ENCODE results near the gene TAF1. TPM values are rescaled to one million over a fixed set of nuclear protein-coding genes. Genes with fewer than 3 reads are reported as not detected.
A peak's percentile ranks its signal among the peaks of the same experiment; 100 is the strongest.
"Not testable (repeated sequence)": the region's sequence is repeated elsewhere in the genome, so short reads cannot be mapped to it uniquely, and the experiment has no call there.

The TAF1 gene
- total RNA-seq, 1 donor from 2014 or later = 44.2 TPM

- no peak for DNase-seq (ENCODE audit: low spot score)
These were observed 73.3 kb downstream of the TAF1 start for GRCh38 chrX:71439420-71439819.

DNA sequence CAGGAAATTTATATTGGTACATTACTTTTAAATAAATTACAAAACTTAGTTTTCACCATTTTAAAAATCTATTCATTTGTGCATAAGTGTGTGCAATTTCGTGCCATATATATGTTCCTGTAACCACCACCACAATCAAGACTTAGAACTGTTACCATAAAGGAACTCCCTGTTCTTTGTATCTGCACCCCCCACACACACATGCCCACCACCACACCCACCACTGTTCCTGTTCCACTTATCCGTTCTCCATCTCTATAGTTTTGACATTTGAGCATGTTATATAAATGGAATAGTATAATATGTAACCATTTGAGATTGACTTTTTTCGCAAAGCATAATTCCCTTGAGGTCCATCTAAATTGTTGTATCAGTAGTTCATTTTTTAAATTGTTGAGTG is 73.7 kb downstream of the TAF1 start:
- no peak for DNase-seq (ENCODE audit: low spot score)

- no peak for DNase-seq (ENCODE audit: low spot score)
These were observed 74.2 kb downstream of the TAF1 start for GRCh38 chrX:71440401-71440800.

DNA sequence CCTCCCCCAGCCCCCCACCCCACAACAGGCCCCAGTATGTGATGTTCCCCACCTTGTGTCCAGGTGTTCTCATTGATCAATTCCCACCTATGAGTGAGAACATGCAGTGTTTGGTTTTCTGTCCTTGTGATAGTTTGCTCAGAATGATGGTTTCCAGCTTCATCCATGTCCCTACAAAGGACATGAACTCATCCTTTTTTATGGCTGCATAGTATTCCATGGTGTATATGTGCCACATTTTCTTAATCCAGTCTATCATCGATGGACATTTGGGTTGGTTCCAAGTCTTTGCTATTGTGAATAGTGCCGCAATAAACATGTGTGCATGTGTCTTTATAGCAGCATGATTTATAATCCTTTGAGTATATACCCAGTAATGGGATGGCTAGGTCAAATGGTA is 75.7 kb downstream of the TAF1 start:
- not testable (repeated sequence) for DNase-seq (ENCODE audit: low spot score)

DNA sequence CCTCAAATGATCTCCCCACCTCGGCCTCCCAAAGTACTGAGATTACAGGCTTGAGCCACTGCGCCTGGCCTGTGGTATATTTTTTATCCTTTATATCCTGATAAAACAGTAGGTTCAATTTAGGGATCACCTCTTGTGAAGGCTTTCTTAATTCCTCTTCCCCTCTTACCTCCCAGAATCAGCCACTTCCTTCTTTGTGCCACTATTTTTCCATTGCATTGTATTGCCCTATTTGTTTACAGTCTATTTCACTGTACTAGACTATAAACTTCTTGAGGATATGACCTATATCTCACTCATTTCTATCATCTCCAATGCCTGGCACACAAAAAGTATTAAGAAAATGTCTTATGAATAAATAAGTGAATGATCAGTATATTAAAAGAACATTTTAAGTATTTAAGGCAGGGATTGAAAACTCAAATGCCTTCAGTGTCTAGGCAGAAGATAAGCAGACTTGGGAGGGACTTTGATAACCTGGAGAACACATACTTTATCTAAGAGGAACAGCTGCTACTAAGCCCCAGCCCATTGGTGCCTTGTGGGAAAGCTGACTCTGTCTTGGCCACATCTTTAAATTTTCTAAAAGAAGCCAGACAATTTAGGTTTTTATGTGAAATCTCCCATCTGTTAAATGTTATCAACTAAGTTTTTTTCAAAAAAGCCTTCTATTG is 84.4 kb downstream of the TAF1 start:
- DNase-seq (ENCODE audit: low spot score) = no peak

GRCh38 chrX:71451518-71451917 is 85.4 kb downstream of the TAF1 start:
- DNase-seq (ENCODE audit: low spot score) = not testable (repeated sequence)

- no peak for DNase-seq (ENCODE audit: low spot score)
These were observed 86.9 kb downstream of the TAF1 start for GRCh38 chrX:71453056-71453455.

DNA sequence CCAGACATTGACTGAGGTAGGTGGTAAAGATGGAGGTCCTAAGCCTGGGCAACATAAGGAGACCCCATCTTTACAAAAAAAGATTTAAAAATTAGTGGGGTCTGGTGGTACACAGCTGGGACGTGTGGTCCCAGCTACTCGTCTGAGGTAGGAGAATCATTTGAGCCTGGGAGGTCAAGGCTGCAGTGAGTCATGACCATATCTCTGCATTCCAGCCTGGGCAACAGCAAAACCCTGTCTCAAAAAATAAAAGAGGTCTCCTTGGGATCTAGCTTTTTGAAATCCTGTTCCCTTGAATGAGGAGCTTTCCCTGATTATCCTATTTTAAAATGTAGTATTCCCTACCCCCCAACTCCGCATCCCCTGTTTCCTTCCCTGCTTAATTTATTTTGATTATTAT is 88.1 kb downstream of the TAF1 start:
- DNase-seq (ENCODE audit: low spot score) = no peak

- DNase-seq (ENCODE audit: low spot score) = no peak
These were observed 92.7 kb downstream of the TAF1 start for GRCh38 chrX:71458866-71459265.

DNA sequence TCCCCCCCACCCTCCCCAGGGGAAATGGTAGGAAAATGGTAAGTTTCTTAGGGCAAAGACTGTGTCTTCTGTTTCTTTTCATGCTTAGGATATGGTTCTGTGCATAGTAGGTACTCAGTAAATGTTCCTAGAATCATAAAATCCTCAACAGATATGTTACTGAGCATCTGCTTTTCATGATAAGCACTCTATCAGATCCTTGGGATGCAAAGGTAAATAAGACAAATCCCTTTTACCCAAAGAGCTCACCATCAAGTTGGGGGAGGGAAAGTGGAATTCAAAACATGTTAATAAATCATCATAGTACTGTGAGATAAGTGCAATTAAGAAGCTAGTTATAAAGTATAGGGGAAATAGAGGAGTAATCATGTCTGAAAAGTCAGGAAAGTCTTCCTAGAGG is 98.8 kb downstream of the TAF1 start:
- DNase-seq (ENCODE audit: low spot score) = no peak

- no peak for DNase-seq (ENCODE audit: low spot score)
These were observed 100.9 kb downstream of the TAF1 start for GRCh38 chrX:71466979-71467523.

DNA sequence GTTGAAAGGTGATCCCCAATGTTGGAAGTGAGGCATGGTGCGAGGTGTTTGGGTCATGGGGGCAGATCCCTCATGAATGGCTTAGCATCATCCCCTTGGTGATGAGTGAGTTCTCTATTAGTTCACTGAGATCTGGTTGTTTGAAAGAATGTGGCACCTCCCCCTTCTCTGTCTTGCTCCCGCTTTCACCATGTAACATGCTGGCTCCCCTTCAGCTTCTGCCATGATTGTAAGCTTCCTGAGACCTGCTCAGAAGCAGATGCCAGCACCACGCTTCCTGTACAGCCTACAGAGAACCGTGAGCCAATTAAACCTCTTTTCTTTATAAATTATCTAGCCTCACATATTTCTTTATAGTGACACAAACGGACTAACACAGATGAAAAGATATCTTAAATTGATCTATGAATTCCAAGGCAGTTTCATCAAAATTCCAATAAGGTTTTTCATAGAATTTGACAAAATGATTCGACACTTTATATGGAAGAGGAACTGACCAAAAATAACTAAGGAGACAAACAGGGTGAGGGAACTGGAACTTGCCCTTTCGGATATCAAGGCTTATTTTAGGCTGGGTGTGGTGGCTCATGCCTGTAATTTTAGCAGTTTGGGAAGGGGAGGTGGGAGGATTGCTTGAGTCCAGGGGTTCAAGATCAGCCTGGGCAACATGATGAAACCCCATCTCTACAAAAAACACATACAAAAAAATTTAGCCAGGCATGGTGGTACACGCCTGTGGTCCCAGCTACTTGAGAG is 109.8 kb downstream of the TAF1 start:
- no peak for DNase-seq (ENCODE audit: low spot score)

DNA sequence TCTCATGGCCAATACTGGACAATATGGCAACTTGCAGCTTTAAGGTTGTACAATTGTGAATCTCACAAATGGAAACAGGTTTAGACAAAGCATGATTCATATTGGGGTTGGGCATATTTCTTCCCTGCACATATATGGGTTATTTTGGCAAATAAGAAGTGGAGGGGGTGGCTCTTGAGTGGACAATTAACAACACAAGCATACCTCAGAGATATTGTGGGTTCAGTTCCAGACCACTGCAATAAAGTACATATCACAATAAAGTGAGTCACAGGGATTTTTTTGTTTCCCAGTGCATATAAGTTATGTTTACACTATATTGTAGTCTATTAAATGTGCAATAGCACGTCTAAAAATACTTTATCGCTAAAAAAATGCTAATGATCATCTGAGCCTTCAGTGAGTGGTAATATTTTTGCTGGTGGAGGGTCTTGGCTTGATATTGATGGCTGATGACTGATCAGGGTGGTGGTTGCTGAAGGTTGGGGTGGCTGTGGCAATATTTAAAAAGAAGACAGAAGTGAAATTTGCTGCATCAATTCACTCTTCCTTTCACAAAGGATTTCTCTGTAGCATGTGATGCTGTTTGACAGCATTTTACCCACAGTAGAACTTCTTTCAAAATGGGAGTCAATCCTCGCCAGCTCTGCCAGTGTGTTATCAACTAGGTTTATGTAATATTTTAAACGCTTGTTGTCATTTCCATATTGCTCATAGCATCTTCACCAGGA is 116.2 kb downstream of the TAF1 start:
- no peak for DNase-seq (ENCODE audit: low spot score)

GRCh38 chrX:71487814-71488213 is 121.7 kb downstream of the TAF1 start:
- DNase-seq (ENCODE audit: low spot score) = no peak

- DNase-seq (ENCODE audit: low spot score) = no peak
These were observed 123.4 kb downstream of the TAF1 start for GRCh38 chrX:71489540-71489939.

GRCh38 chrX:71492231-71493065 is 126.3 kb downstream of the TAF1 start:
- DNase-seq (ENCODE audit: low spot score) = peak; percentile 15

DNA sequence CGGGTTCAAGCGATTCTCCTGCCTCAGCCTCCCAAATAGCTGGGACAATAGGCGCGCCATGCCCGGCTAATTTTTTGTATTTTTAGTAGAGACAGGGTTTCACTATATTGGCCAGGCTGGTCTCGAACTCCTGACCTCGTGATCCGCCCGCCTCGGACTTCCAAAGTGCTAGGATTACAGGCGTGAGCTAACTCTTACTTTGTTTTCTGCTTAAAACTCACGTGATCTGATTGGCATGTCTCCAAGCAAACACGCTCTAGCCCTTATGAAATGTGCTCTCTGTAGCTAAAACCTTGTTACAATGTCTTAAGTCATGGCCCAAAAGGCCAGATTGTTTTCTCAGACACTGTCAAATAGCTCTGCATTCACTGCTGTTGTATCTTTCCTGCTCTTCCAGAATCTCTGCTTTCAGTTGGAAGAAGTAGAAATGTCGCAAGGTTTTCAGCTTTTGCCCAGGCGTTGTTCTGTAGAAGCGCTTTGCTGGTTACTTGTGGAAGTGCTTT is 127.0 kb downstream of the TAF1 start:
- peak; percentile 22 for DNase-seq (ENCODE audit: low spot score)

- DNase-seq (ENCODE audit: low spot score) = not testable (repeated sequence)
These were observed 129.8 kb downstream of the TAF1 start for GRCh38 chrX:71495979-71496378.

DNA sequence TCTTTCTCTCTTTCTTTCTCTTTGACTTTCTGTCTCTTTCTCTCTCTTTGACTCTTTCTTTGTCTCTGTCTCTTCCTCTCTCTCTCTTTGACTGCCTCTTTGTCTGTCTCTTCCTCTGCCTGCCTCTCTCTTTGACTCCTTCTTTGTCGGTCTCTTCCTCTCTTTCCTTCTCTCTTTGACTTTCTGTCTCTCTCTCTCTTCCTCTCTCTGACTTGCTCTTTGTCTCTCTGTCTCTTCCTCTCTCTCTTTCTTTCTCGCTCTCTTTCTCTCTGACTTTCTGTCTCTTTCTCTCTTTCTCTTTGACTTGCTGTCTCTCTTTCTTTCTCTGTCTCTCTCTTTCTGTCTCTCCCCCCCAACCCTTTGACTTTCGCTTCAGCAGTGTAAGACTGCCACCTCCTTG is 130.3 kb downstream of the TAF1 start:
- DNase-seq (ENCODE audit: low spot score) = no peak

DNA sequence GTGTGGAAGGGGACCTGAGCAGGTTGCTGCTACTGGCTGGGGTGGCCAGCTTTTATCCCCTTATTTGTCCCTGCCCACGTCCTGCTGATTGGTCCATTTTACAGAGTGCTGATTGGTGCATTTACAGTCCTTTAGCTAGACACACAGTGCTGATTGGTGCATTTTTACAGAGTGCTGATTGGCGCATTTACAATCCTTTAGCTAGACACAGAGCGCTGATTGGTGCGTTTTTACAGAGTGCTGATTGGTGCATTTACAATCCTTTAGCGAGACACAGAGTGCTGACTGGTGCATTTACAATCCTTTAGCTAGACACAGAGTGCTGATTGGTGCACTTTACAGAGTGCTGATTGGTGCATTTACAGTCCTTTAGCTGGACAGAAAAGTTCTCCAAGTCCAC is 135.9 kb downstream of the TAF1 start:
- not testable (repeated sequence) for DNase-seq (ENCODE audit: low spot score)

DNA sequence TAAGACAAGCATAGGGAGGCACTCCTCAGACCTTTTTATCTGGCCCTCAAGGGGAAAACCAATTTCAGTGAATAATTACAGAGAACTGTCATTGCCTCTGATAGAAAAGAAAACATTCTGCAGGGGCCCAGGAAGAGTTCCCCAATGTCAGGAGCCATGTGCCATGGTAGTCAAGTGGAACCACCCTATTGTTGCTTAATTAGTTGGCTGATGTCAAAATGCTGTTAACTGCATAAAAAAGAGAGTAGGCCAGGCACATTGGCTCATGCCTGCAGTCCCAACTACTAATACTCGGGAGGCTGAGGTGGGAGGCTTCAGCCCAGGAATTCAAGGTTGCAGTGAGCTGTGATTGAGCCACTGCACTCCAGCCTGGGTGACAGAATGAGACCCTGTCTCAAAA is 138.2 kb downstream of the TAF1 start:
- DNase-seq (ENCODE audit: low spot score) = no peak
